ENCODE measurements around the gene RRBP1.

DNA sequence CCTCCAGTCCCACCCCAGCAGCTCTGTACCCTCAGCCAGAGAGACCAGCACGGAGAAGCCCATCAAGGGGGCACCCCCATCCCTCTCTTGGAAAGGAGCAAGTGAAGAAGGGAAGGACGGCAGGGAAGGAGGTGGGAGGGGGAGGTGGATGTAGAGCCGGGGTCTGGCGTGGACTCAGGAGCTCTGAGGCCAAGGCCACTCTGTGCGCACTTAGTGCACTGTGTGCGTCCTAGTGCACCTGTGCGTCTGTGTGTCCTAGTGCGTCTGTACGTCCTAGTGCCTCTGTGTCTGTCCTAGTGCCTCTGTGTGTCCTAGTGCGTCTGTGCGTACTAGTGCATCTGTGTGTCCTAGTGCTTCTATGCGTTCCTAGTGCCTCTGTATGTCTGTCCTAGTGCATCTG lies 58.0 kb downstream of the RRBP1 start:
- TF ChIP-seq, protein P1, sequence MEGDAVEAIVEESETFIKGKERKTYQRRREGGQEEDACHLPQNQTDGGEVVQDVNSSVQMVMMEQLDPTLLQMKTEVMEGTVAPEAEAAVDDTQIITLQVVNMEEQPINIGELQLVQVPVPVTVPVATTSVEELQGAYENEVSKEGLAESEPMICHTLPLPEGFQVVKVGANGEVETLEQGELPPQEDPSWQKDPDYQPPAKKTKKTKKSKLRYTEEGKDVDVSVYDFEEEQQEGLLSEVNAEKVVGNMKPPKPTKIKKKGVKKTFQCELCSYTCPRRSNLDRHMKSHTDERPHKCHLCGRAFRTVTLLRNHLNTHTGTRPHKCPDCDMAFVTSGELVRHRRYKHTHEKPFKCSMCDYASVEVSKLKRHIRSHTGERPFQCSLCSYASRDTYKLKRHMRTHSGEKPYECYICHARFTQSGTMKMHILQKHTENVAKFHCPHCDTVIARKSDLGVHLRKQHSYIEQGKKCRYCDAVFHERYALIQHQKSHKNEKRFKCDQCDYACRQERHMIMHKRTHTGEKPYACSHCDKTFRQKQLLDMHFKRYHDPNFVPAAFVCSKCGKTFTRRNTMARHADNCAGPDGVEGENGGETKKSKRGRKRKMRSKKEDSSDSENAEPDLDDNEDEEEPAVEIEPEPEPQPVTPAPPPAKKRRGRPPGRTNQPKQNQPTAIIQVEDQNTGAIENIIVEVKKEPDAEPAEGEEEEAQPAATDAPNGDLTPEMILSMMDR (conservative IDR thresholded peaks at IDR 0.05; ENCODE audit: low read length), result no peak
- TF ChIP-seq EZH2phosphoT487 (IDR thresholded peaks at IDR 0.05; ENCODE audit: borderline replicate concordance), result no peak
